ENCODE measurements around the gene MMP24. TPM values are rescaled to one million over a fixed set of nuclear protein-coding genes. Genes with fewer than 3 reads are reported as not detected.
A peak's percentile ranks its signal among the peaks of the same experiment; 100 is the strongest.

The MMP24 gene
- polyA plus RNA-seq, 1 of the 3 experiments (the other 2 are of a cell fraction) = 18.1 TPM

GRCh38 chr20:35303735-35304491 is 77.4 kb downstream of the MMP24 start:
- peak overlapping the region; percentile 20 to 97; a peak in 3 of 4 replicates for H3K27ac ChIP-seq (ENCODE audit: low read depth in 2 of 2, low read length in 1 of 2)
- 28% methylated on average over 12 of the region's 18 CpGs for WGBS (ENCODE audit: low lambda C conversion rate)
- H3K36me3 ChIP-seq (replicated peaks in 1 of 2; ENCODE audit: control insufficient read depth in 1 of 2, insufficient read depth in 2 of 2, low read length in 1 of 2) = no peaks in the 10 kb centered on the region
- POLR2A ChIA-PET = interaction anchor here (2.5 kb wide), 1 partner anchor 151 kb away, joined by 6 read pairs; the partner anchor contains the start of gene CEP250
- CTCF ChIA-PET = interaction anchor here (0.5 to 16.5 kb wide), 31 partner anchors 8 to 159 kb away, joined by 3 to 323 read pairs (median 4); partner anchors contain the start of genes CEP250, EIF6 and GDF5
- no peaks in the 10 kb centered on the region for H3K9me3 ChIP-seq
- peaks cover 30 to 57% of the 10 kb centered on the region in 2 experiments; a peak in 3 of 4 replicates for H3K4me1 ChIP-seq (ENCODE audit: control insufficient read depth in 1 of 2, insufficient read depth in 2 of 2, low read depth in 1 of 2, low read length in 1 of 2)
- H3F3A ChIP-seq (replicated peaks; ENCODE audit: insufficient read depth) = peaks cover 43% of the 10 kb centered on the region
- 0 out of 2 replicates have a peak overlapping the region, but pooled peaks have one; percentile 8 for H3K4me2 ChIP-seq
- H3K9ac ChIP-seq = peak overlapping the region; percentile 30
- DNase-seq = peak; percentile 87
- H3K79me2 ChIP-seq (ENCODE audit: insufficient read depth) = no peaks in the 10 kb centered on the region
- no peaks in the 10 kb centered on the region for H3K27me3 ChIP-seq (ENCODE audit: insufficient read depth)
- H3K9me2 ChIP-seq = no peaks in the 10 kb centered on the region
- H3K4me3 ChIP-seq (ENCODE audit: low read depth in 2 of 2, low read length in 1 of 2) = no peak overlapping the region; a peak in 1 of 4 replicates
- no peak overlapping the region for H2AFZ ChIP-seq (ENCODE audit: low read depth)
- H4K20me1 ChIP-seq (ENCODE audit: insufficient read depth) = no peaks in the 10 kb centered on the region
- TF ChIP-seq TCF12 (IDR thresholded peaks at IDR 0.05) (no peak), JUND (IDR thresholded peaks at IDR 0.05) (no peak), MXI1 (IDR thresholded peaks at IDR 0.05; ENCODE audit: low read depth, low read length) (no peak), MEF2A (IDR thresholded peaks at IDR 0.05; ENCODE audit: borderline replicate concordance, low read depth) (no peak), RFX5 (IDR thresholded peaks at IDR 0.05; ENCODE audit: low read length) (no peak), CHD2 (IDR thresholded peaks at IDR 0.05; ENCODE audit: low read length, partially characterized antibody) (peak; percentile 46), IRF3 (IDR thresholded peaks at IDR 0.05; ENCODE audit: low read depth, low read length) (no peak), NRF1 (IDR thresholded peaks at IDR 0.05; ENCODE audit: low read depth, low read length) (no peak), POLR2AphosphoS5 (IDR thresholded peaks at IDR 0.05; ENCODE audit: low read depth, low read length) (no peak; the same call in 1 of the 2 replicates), FOSL2 (IDR thresholded peaks at IDR 0.05; ENCODE audit: borderline replicate concordance, low read depth) (no peak), USF1 (IDR thresholded peaks at IDR 0.05; ENCODE audit: borderline replicate concordance, low read depth) (no peak), RAD21 (IDR thresholded peaks at IDR 0.05; ENCODE audit: low read length) (peak; percentile 92), ZBTB33 (IDR thresholded peaks at IDR 0.05; ENCODE audit: borderline replicate concordance, low read depth) (no peak), USF2 (IDR thresholded peaks at IDR 0.05; ENCODE audit: borderline replicate concordance, low read depth, low read length) (no peak), ELF1 (IDR thresholded peaks at IDR 0.05) (no peak), SMC3 (IDR thresholded peaks at IDR 0.05; ENCODE audit: low read depth, low read length) (peak; percentile 89), TEAD4 (IDR thresholded peaks at IDR 0.05; ENCODE audit: borderline replicate concordance, insufficient read depth) (no peak), CTCF (IDR thresholded peaks at IDR 0.05) (peak; percentile 89), EZH2phosphoT487 (IDR thresholded peaks at IDR 0.05; ENCODE audit: borderline replicate concordance, low read depth) (no peak), RXRA (IDR thresholded peaks at IDR 0.05; ENCODE audit: borderline replicate concordance, low read depth) (no peak), MAX (IDR thresholded peaks at IDR 0.05; ENCODE audit: low read depth) (peak; percentile 54; the same call in 1 of the 2 replicates), GATA2 (CRISPR knock-in tag; IDR thresholded peaks at IDR 0.05) (no peak), GABPA (IDR thresholded peaks at IDR 0.05; ENCODE audit: low read depth) (no peak), TAF1 (IDR thresholded peaks at IDR 0.05; ENCODE audit: borderline replicate concordance, low read depth, low read length) (no peak), FOXM1 (IDR thresholded peaks at IDR 0.05; ENCODE audit: low read depth) (no peak), YY1 (IDR thresholded peaks at IDR 0.05; ENCODE audit: low read depth) (0 out of 2 replicates have a peak, but pooled peaks have one; percentile 18)

Data from SK-N-SH (cell line).